ENCODE data around the gene LATS2.
A peak's percentile ranks its signal among the peaks of the same experiment; 100 is the strongest.
"Not testable (repeated sequence)": the region's sequence is repeated elsewhere in the genome, so short reads cannot be mapped to it uniquely, and the experiment has no call there.

LATS2 gene

DNA sequence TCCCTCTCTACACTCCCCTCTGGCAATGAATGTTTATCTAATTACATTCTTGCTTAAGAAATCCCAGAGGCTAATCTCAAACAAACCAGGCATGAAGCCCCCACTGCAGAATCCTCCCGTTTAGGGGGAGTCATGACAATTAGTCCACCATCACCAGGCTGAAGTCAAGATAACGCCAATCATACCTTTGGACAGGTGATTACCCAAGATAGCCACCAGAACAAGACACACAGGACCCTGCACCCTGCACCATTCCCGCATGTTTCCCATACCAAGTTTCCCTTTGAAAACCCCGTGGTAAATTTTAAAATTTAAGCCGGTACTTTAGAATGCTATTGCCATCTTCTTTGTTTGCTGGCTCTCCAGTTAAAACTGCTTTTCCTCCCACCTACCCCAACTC, 94.0 kb downstream of the LATS2 start:
- no peak for DNase-seq (ENCODE audit: low read depth in 2 of 2)

GRCh38 chr13:20964904-20965303, 96.5 kb downstream of the LATS2 start:
- no peak for DNase-seq (ENCODE audit: low read depth in 2 of 2)

DNA sequence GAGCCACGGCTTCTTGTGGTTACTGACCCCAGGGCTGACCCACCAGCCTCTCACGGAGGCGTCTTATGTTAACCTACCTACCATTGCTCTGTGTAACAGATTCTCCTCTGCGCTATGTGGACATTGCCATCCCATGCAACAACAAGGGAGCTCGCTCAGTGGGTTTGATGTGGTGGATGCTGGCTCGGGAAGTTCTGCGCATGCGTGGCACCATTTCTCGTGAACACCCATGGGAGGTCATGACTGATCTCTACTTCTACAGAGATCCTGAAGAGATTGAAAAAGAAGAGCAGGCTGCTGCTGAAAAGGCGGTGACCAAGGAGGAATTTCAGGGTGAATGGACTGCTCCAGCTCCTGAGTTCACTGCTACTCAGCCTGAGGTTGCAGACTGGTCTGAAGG, 99.7 kb downstream of the LATS2 start:
- DNase-seq (ENCODE audit: low read depth in 2 of 2): not testable (repeated sequence)

DNA sequence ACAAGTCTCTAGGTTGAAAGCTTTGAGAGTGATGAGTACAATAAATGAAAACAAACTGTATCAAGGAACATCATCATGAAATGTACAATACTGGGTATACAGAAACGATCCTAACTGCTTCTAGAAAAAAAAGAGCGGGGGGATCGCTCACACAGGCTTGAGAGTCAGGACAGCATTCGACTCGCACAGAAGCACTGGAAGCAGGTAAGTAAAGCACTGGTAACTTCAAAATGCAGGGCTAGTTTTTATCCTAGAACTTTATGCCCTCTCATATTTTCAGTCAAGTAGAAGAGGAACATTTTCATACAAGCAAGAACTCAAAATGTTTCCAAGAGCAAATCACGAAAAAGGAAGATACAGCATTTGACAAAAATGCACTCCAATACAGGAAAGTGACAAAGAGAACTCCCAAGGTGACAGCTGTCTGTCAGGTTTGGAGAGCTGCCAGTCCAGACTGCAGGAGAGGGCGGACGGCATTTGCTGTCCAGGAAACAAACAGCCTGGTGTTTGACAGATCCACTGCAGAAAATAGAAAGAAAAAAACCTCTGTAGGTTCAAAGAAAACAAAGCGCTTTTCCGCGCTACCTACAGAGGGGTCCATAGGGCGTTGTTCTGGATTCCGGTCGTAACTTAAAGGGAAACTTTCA, 100.6 kb downstream of the LATS2 start:
- no peak for DNase-seq (ENCODE audit: low read depth in 2 of 2)

- not testable (repeated sequence) for DNase-seq (ENCODE audit: low read depth in 2 of 2)
Measured at GRCh38 chr13:20957049-20957620, 104.3 kb downstream of the LATS2 start.

DNA sequence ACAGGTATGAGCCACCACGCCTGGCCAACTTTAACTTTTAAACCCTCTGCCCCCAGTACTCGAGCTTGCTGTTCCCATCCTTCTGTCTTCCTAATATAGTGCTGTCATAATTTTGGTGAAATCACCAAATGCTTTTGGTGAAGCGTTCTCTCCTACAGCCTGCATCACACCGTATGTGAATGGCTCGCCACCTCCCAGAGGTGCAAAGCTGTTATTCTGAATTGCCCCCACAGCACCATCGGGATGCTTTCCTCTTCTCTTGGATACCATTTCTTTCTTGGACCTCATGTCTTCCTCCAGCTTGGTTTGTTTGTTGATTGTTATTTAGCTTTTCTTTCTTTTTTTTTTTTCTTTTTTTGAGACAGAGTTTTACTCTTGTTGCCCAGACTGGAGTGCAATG, 105.9 kb downstream of the LATS2 start:
- DNase-seq (ENCODE audit: low read depth in 2 of 2): no peak

DNA sequence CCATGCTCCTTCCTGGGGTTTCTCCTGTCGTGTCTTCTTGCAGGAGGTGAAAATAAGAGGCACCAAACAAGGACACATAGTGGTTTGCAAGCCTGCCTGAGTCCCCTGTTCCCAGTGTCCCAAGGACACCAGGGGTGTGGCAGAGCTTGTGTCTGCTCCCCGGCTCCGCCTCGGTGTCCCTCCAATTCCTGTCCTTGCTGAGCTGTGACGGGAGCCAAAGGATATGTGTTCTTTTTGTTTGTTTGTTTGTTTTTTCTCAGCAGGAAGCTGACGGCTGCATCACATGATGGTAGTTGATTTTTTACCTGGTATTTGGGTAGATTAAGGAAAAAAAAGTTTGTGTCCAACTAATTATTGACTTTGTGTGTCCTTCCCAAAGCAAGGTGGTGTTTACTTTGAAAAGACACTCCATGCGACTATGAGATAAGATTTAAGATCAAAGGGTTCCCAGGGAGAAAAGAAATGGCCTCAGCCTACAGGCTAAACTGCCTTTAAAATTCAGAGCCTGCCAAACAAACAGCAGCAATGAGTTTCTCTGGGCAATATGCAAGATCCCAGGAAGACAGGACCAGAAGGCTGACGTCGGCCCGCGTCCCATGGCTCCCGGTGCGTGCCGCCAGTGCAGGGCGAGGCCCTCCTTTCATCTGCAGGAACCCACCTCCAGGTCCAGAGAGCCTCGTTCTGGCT, 108.0 kb downstream of the LATS2 start:
- DNase-seq (ENCODE audit: low read depth in 2 of 2): no peak

GRCh38 chr13:20952838-20953237, 108.5 kb downstream of the LATS2 start:
- DNase-seq (ENCODE audit: low read depth in 2 of 2): no peak

GRCh38 chr13:20948001-20948400, 113.4 kb downstream of the LATS2 start:
- not testable (repeated sequence) for DNase-seq (ENCODE audit: low read depth in 2 of 2)

DNA sequence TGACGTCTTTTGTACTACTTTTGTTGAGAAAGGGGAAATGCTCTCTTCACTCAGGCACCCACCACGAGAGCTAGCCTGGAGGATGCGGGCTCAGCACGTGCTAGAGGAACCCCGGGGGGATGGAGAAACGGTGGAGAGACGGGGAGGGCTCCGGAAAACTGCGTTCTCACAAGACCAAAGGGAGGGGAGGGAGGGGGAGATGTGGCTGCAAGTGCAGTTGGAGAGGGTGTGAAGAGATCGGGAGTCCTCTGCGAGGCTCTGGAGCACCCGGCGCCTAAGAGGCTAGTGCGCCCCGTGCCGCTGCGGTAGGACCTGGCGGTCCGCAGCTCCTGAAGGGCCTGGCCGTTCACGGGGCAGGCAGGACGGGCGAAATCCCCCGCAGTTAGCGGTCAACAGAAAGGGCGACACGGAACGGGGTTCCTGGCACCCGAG, 115.4 kb downstream of the LATS2 start:
- DNase-seq (ENCODE audit: low read depth in 2 of 2): no peak

- no peak for DNase-seq (ENCODE audit: low read depth in 2 of 2)
Measured at GRCh38 chr13:20942938-20943559, 118.3 kb downstream of the LATS2 start.

- DNase-seq (ENCODE audit: low read depth in 2 of 2): not testable (repeated sequence)
Measured at GRCh38 chr13:20940511-20940910, 120.9 kb downstream of the LATS2 start.

- DNase-seq (ENCODE audit: low read depth in 2 of 2): no peak
Measured at GRCh38 chr13:20940083-20940482, 121.3 kb downstream of the LATS2 start.

DNA sequence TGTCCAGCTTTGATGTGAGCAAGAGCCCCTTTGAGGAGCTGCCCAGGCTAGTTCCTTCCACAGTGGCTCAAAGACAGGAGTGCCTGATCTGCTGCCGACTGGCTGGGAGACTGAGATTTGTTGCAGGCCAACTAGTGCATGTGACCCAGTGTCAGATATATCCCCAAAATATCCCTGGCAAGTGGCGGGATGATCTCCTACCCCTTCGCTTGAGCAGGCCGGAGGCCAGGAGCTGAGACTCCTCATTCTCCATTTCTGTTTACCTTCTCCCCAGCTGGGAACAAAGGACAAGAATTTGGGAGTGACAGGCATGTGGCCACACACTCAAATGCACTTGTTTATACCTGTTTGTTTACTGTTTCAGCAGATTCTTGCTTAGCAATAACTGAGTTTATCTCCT, 121.7 kb downstream of the LATS2 start:
- no peak for DNase-seq (ENCODE audit: low read depth in 2 of 2)

- no peak for DNase-seq (ENCODE audit: low read depth in 2 of 2)
Measured at GRCh38 chr13:20938302-20938701, 123.1 kb downstream of the LATS2 start.

DNA sequence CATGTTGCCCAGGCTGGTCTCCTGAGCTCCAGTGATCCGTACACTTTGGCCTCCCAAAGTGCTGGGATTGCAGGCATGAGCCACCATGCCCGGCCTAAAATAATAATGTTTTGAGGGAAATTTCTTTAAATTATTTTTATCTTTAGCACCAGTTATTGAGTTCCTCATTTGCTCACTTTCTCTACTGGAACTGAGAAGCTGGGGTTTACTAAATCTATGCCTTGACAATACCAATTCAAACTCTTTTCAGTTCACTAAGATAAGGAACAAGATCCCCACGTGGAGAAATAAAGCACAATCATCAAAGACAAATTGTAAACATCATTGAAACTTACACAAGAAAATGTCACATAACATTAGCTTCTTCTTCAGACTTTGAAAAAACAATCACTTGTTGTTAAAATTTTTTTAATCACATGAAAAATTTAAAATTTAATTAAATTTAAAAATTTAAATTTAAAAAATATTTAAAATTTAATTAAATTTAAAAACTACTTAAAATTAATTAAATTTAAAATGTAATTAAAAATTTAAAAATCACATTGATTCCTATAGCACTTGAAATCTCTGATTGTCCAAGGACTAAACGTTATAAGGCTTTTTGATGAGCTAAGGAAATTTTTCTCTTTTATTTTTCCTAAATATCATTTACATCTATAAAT, 133.7 kb downstream of the LATS2 start:
- DNase-seq (ENCODE audit: low read depth in 2 of 2): no peak

DNA sequence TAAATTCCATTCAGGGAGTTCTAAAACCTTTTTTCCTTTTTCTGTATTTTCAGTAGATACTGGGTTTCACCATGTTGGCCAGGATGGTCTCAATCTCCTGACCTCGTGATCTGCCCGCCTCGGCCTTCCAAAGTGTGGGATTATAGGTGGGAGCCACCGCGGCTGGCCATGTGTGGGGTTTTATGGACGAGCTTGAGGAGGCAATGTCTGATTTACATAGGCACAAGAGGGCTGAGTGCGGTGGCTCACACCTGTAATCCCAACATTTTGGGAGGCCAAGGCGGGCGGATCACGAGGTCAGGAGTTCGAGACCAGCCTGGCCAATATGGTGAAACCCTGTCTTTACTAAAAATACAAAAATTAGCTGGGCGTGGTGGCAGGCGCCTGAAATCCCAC, 136.0 kb downstream of the LATS2 start:
- not testable (repeated sequence) for DNase-seq (ENCODE audit: low read depth in 2 of 2)

DNA sequence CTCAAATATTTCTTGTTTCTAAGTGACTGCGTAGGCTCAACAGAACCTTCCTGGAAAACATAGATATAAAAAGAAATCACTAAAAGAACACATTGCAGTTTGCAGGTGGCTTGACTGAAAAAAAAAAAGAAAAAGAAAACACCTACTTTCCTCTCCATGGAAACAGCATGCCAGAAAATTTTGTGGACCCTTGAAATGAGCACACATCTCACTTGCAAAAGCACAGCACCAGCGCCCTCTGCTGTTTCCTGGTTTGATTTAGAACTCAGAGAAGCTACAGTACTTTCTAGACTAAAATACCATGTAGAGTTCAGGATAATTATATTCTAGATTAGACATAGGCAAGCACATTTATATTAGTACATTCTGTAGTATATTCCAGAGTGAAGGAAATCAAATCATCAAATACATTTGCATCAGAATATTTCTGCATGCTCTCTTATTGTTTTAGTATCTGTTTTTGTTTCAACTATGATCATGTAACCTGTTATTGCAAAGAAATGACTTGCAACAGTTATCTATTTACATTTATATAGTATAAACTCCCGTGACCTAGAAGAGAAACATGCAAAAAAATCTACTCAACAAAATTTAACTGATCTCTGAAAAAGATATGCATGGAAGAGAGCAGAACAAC, 136.5 kb downstream of the LATS2 start:
- peak; percentile 71 to 77 for DNase-seq (ENCODE audit: low read depth in 2 of 2)

GRCh38 chr13:20923272-20923671, 138.1 kb downstream of the LATS2 start:
- DNase-seq (ENCODE audit: low read depth in 2 of 2): no peak

All from stimulated activated CD4-positive, alpha-beta T cell treated with anti-CD3 and anti-CD28 coated beads, Interleukin-4, amount 100 ng/mL, for 48 hours (primary cell).